HepG2 (cell line): ENCODE results near the gene USH2A.

Experiments used
- AGO2 ChIP-seq: fragments of 200-400 bp; formaldehyde crosslinking; optimal IDR thresholded peaks from 2 replicates; pipeline ENCODE3; 2017; ENCODE audit warnings: mild to moderate bottlenecking, low read depth, low read length, moderate library complexity
- CTCF ChIP-seq: sonication (generic); formaldehyde crosslinking; IDR thresholded peaks from 2 replicates; pipeline ENCODE4 v1.5.0; 2020; ENCODE audit warnings: mild to moderate bottlenecking, missing genetic modification reagents, moderate library complexity
- FOSL2 ChIP-seq: sonication (generic); formaldehyde crosslinking; IDR thresholded peaks from 2 replicates; pipeline ENCODE4 v1.4.0; 2020; ENCODE audit warnings: missing genetic modification reagents
- GPN1 ChIP-seq: sonication (generic); formaldehyde crosslinking; IDR thresholded peaks from 2 replicates; pipeline ENCODE4 v1.5.1; 2020; ENCODE audit warnings: missing genetic modification reagents, borderline replicate concordance
- HNRNPUL1 ChIP-seq: fragments of 200-400 bp; formaldehyde crosslinking; IDR thresholded peaks from 2 replicates; pipeline ENCODE4 v1.6.1; 2017; ENCODE audit warnings: low read depth, mild to moderate bottlenecking, low read length, moderate library complexity
- JUND ChIP-seq: sonication (generic); formaldehyde crosslinking; IDR thresholded peaks from 2 replicates; pipeline ENCODE4 v1.8.0; 2022; ENCODE audit warnings: mild to moderate bottlenecking, missing genetic modification reagents
- MTA3 ChIP-seq: sonication (generic); formaldehyde crosslinking; IDR thresholded peaks from 2 replicates; pipeline ENCODE4 v1.4.0; 2020; ENCODE audit warnings: missing genetic modification reagents
- MYNN ChIP-seq: sonication (generic); formaldehyde crosslinking; IDR thresholded peaks from 2 replicates; pipeline ENCODE4 v1.4.0; 2020; ENCODE audit warnings: mild to moderate bottlenecking, low read depth, missing genetic modification reagents
- PCBP1 ChIP-seq: fragments of 200-400 bp; formaldehyde crosslinking; IDR thresholded peaks from 2 replicates; pipeline ENCODE4 v1.6.1; 2017; ENCODE audit warnings: mild to moderate bottlenecking, low read depth, low read length, borderline replicate concordance
- POLR2A ChIP-seq, 2 experiments: IDR thresholded peaks; 2 replicates each; pipeline ENCODE4 v1.6.1; 2011; ENCODE audit warnings: low read depth in 2 of 2, low read length in 2 of 2, mild to moderate bottlenecking in 1 of 2, moderate library complexity in 1 of 2; ENCODE audit not compliant: insufficient read depth in 1 of 2
- RNF2 ChIP-seq: fragments of 450-650 bp; conservative IDR thresholded peaks from 2 replicates; pipeline ENCODE4 v1.6.1; 2016; ENCODE audit warnings: low read depth
- ZNF274 ChIP-seq: sonication (generic); formaldehyde crosslinking; IDR thresholded peaks from 2 replicates; pipeline ENCODE4 v1.5.1; 2020; ENCODE audit warnings: mild to moderate bottlenecking, missing genetic modification reagents
- ZNF580 ChIP-seq: IDR thresholded peaks from 2 replicates; pipeline ENCODE4 v1.6.1; 2016; ENCODE audit warnings: low read depth, borderline replicate concordance
- TF ChIP-seq, protein P1 (sequence below), 2 experiments: IDR thresholded peaks; 2 replicates each; pipeline ENCODE4 v1.6.1; 2011 to 2012; ENCODE audit warnings: low read length in 2 of 2, borderline replicate concordance in 1 of 2, low read depth in 1 of 2, mild to moderate bottlenecking in 1 of 2, moderate library complexity in 1 of 2

GRCh38 chr1:216330262-216330661, 93.0 kb downstream of the USH2A start:
- TF ChIP-seq GPN1 (CRISPR knock-in tag): no peak
- no peak for TF ChIP-seq RNF2
- TF ChIP-seq MTA3: no peak
- TF ChIP-seq AGO2: no peak
- TF ChIP-seq, protein P1, sequence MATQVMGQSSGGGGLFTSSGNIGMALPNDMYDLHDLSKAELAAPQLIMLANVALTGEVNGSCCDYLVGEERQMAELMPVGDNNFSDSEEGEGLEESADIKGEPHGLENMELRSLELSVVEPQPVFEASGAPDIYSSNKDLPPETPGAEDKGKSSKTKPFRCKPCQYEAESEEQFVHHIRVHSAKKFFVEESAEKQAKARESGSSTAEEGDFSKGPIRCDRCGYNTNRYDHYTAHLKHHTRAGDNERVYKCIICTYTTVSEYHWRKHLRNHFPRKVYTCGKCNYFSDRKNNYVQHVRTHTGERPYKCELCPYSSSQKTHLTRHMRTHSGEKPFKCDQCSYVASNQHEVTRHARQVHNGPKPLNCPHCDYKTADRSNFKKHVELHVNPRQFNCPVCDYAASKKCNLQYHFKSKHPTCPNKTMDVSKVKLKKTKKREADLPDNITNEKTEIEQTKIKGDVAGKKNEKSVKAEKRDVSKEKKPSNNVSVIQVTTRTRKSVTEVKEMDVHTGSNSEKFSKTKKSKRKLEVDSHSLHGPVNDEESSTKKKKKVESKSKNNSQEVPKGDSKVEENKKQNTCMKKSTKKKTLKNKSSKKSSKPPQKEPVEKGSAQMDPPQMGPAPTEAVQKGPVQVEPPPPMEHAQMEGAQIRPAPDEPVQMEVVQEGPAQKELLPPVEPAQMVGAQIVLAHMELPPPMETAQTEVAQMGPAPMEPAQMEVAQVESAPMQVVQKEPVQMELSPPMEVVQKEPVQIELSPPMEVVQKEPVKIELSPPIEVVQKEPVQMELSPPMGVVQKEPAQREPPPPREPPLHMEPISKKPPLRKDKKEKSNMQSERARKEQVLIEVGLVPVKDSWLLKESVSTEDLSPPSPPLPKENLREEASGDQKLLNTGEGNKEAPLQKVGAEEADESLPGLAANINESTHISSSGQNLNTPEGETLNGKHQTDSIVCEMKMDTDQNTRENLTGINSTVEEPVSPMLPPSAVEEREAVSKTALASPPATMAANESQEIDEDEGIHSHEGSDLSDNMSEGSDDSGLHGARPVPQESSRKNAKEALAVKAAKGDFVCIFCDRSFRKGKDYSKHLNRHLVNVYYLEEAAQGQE (IDR thresholded peaks at IDR 0.05; ENCODE audit: borderline replicate concordance in 1 of 2, low read depth in 1 of 2, low read length in 2 of 2): no peak
- no peak for TF ChIP-seq HNRNPUL1
- no peak for TF ChIP-seq CTCF (CRISPR knock-in tag)
- no peak for TF ChIP-seq FOSL2
- no peak for TF ChIP-seq POLR2A (IDR thresholded peaks at IDR 0.05; ENCODE audit: insufficient read depth in 1 of 2, low read depth in 2 of 2, low read length in 2 of 2)
- no peak for TF ChIP-seq PCBP1
- no peak for TF ChIP-seq MYNN (CRISPR knock-in tag)
- no peak for TF ChIP-seq ZNF274
- TF ChIP-seq JUND (CRISPR knock-in tag): no peak
- TF ChIP-seq ZNF580 (CRISPR knock-in tag): no peak
